ENCODE data around the gene MTTP. TPM values are rescaled to one million over a fixed set of nuclear protein-coding genes. Genes with fewer than 3 reads are reported as not detected.

The MTTP gene
- total and polyA plus RNA-seq, 8 donors, result 0.05 to 39.1 (median 0.51) TPM; not detected in 4

DNA sequence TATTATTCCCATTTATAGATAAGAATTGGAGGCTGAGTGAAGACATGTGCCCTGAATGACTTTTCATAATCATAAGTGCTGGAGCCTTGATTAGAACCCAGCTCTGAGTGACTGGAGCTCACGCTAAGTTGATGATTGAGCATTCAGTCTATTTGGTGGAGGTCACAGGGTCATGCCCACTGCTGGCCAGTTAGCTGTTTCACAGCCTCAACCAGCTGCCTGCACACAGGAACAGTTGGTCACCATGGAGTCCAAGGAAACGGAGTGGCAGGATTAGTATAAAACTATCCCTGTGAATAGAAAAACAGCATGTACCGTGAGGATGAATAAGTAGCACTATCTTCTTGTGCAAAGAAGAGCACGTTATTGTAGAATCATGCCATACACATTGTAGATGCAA is 84.0 kb downstream of the MTTP start:
- Histone ChIP-seq H3K4me3 (no peak overlapping the region), H3K4me1 (no peaks in the 10 kb centered on the region), H3K27me3 (no peaks in the 10 kb centered on the region), H3K27ac (no peak overlapping the region), H3K9me3 (no peaks in the 10 kb centered on the region), H3K36me3 (no peaks in the 10 kb centered on the region)
- WGBS, 5 donors, result 72 to 81% (median 78%) methylated on average over 4 of the region's 4 CpGs
- no peak for DNase-seq
- TF ChIP-seq CTCF (IDR thresholded peaks at IDR 0.05), result no peak
- TF ChIP-seq POLR2AphosphoS5 (IDR thresholded peaks at IDR 0.05), result no peak
- no peak for TF ChIP-seq POLR2A (IDR thresholded peaks at IDR 0.05)
- TF ChIP-seq EP300 (IDR thresholded peaks at IDR 0.05), result no peak
- intact Hi-C loops (cut with DNase I; ENCODE audit: low total_unique reads), result no loop called here

DNA sequence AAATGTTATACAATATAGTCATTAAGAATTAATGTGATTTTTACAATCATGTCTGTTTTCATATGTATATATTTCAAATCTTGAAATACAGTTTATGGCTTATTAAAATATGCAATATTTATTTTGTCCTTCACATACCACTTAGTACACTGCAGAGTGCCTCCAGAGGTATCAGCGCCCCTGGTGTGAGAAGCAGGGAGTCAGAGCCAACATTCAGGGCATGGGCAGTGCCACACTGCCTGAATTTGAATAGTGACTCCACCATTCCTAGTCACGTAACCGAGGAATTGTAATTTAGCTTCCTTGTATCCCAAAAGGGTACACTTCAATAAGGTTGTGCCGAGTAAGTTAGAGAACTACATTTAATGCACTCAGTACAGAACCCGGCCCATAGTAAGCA is 87.3 kb downstream of the MTTP start:
- Histone ChIP-seq H3K36me3 (no peaks in the 10 kb centered on the region), H3K27me3 (no peaks in the 10 kb centered on the region), H3K4me3 (no peak overlapping the region), H3K27ac (no peak overlapping the region), H3K4me1 (no peaks in the 10 kb centered on the region), H3K9me3 (no peaks in the 10 kb centered on the region)
- intact Hi-C loops (cut with DNase I; ENCODE audit: low total_unique reads), result no loop called here
- WGBS, 5 donors, result 75 to 94% (median 87%) methylated on average over 5 of the region's 5 CpGs
- no peak for DNase-seq
- no peak for TF ChIP-seq POLR2A (IDR thresholded peaks at IDR 0.05)
- TF ChIP-seq POLR2AphosphoS5 (IDR thresholded peaks at IDR 0.05), result no peak
- TF ChIP-seq EP300 (IDR thresholded peaks at IDR 0.05), result no peak
- no peak for TF ChIP-seq CTCF (IDR thresholded peaks at IDR 0.05)

- no peak overlapping the region for H3K4me3 ChIP-seq
- TF ChIP-seq POLR2AphosphoS5 (IDR thresholded peaks at IDR 0.05), result no peak
- no peak for TF ChIP-seq EP300 (IDR thresholded peaks at IDR 0.05)
- no peak for TF ChIP-seq POLR2A (IDR thresholded peaks at IDR 0.05)
- TF ChIP-seq CTCF (IDR thresholded peaks at IDR 0.05), result no peak
- H3K27ac ChIP-seq, result no peak overlapping the region
- intact Hi-C loops (cut with DNase I; ENCODE audit: low total_unique reads), result no loop called here
- no peaks in the 10 kb centered on the region for H3K9me3 ChIP-seq
- no peak for DNase-seq
- no peaks in the 10 kb centered on the region for H3K27me3 ChIP-seq
- no peaks in the 10 kb centered on the region for H3K4me1 ChIP-seq
- no peaks in the 10 kb centered on the region for H3K36me3 ChIP-seq
Observed at GRCh38 chr4:99664716-99665115, 90.1 kb downstream of the MTTP start.

GRCh38 chr4:99665983-99666382 is 91.4 kb downstream of the MTTP start:
- H3K9me3 ChIP-seq, result peaks cover 0 to 6% (median 0%) of the 10 kb centered on the region in 4 donors
- no peaks in the 10 kb centered on the region for H3K27me3 ChIP-seq
- TF ChIP-seq POLR2AphosphoS5 (IDR thresholded peaks at IDR 0.05), result no peak
- TF ChIP-seq POLR2A (IDR thresholded peaks at IDR 0.05), result no peak
- TF ChIP-seq CTCF (IDR thresholded peaks at IDR 0.05), result no peak
- TF ChIP-seq EP300 (IDR thresholded peaks at IDR 0.05), result no peak
- H3K27ac ChIP-seq, result no peak overlapping the region
- no peaks in the 10 kb centered on the region for H3K36me3 ChIP-seq
- intact Hi-C loops (cut with DNase I; ENCODE audit: low total_unique reads), result no loop called here
- DNase-seq, result no peak
- 62 to 76% (median 73%) methylated on average over 1 of the region's 1 CpG for WGBS, 5 donors
- H3K4me1 ChIP-seq, result no peaks in the 10 kb centered on the region
- no peak overlapping the region for H3K4me3 ChIP-seq

Data from stomach (tissue), 9 donors.